ENCODE data around the gene HSPB3.

DNA sequence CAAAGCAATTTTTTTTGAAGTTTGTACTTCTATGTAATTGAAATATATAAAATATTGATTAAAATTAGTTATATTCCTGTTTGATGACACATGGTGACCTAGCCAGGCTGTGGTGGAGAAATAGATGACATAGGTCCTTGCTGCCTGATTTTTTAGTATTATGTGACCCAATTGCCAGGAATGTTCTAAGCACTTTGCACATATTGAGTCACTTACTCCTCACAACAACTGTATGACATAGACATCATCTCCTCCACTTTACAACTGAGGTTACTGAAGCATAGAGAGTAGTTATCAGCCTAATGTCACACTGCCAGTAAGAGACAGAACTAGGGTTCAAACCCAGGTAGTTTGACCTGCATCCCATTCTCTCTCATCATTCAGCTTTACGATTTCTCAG lies 35.8 kb downstream of the HSPB3 start:
- TF ChIP-seq, protein P1, sequence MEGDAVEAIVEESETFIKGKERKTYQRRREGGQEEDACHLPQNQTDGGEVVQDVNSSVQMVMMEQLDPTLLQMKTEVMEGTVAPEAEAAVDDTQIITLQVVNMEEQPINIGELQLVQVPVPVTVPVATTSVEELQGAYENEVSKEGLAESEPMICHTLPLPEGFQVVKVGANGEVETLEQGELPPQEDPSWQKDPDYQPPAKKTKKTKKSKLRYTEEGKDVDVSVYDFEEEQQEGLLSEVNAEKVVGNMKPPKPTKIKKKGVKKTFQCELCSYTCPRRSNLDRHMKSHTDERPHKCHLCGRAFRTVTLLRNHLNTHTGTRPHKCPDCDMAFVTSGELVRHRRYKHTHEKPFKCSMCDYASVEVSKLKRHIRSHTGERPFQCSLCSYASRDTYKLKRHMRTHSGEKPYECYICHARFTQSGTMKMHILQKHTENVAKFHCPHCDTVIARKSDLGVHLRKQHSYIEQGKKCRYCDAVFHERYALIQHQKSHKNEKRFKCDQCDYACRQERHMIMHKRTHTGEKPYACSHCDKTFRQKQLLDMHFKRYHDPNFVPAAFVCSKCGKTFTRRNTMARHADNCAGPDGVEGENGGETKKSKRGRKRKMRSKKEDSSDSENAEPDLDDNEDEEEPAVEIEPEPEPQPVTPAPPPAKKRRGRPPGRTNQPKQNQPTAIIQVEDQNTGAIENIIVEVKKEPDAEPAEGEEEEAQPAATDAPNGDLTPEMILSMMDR (IDR thresholded peaks at IDR 0.05; ENCODE audit: borderline replicate concordance, extremely low read depth, low read length, poor library complexity, severe bottlenecking): no peak
- TF ChIP-seq EZH2 (IDR thresholded peaks at IDR 0.05; ENCODE audit: borderline replicate concordance, low read depth, low read length, severe bottlenecking): no peak

All from DND-41 (cell line).